ENCODE results near the gene PSMB5. TPM values are rescaled to one million over a fixed set of nuclear protein-coding genes. Genes with fewer than 3 reads are reported as not detected.

Gene PSMB5
- total and polyA plus RNA-seq, 2 of the 13 experiments (the other 11 are each of a cell fraction or from before 2014, with no cell fraction given) = 705 to 871 TPM

DNA sequence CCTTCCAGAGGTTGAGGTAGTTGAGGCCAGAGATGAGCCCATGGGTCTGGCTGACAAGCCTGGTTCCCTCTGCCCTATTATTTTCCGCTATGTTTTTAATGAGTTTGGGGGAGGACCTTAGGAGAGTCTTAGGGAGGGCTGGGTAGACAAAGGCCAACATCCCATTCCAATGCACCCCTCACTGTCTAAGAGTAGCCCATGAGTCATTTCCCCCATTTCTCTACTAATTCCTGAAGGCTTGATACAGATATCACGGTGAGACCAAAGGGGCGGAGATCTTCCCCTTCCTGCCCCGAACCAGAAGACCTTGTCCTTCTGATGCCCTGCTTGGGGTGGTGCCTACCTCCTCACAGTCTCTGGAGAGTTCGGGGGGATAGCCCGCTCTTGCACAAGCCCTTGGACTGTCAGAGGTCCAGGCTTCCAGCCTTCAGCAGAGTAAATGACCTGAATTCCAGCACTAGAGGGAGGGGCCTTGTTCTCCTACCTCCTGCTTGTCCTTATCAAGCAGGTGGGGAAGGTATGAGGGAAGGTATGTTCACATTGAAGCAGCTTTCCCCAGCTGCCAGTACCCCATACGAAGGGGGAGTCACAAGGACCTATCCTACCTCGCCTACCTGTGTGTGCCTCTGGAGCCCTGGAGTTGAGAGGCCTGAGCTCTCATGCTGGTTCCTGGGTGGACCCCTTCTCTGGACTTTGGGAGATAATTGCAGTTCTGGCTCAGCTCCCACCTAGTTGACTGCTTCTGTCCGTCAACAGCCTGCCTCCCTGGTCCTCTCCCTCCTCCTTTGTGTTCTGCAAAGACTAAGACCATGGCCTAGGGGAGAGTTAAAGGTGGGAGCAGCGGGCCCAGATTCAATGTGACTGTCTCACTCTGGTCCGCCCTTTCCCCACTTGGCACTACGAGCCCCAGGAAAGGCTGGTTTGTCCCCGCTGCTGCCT lies 11.0 kb upstream of the PSMB5 start (continued):
- peak; percentile 33; the same call in 1 of the 2 replicates for TF ChIP-seq ARID4A (CRISPR knock-in tag; IDR thresholded peaks at IDR 0.05; ENCODE audit: borderline replicate concordance)
- peak; percentile 28; the same call in 1 of the 2 replicates for TF ChIP-seq PATZ1 (CRISPR knock-in tag; IDR thresholded peaks at IDR 0.05)
- no peak for TF ChIP-seq GATAD1 (CRISPR knock-in tag; IDR thresholded peaks at IDR 0.05)
- TF ChIP-seq BATF2 (CRISPR knock-in tag; IDR thresholded peaks at IDR 0.05) = no peak
- no peak for TF ChIP-seq LCORL (IDR thresholded peaks at IDR 0.05)
- TF ChIP-seq LCORL (CRISPR knock-in tag; IDR thresholded peaks at IDR 0.05) = peak; percentile 52; the same call in 1 of the 2 replicates
- TF ChIP-seq CBFB (CRISPR knock-in tag; IDR thresholded peaks at IDR 0.05) = no peak
- TF ChIP-seq HMG20B (CRISPR knock-in tag; conservative IDR thresholded peaks at IDR 0.05) = no peak
- TF ChIP-seq ZKSCAN1 (IDR thresholded peaks at IDR 0.05; ENCODE audit: low read length) = no peak
- TF ChIP-seq, protein P1, sequence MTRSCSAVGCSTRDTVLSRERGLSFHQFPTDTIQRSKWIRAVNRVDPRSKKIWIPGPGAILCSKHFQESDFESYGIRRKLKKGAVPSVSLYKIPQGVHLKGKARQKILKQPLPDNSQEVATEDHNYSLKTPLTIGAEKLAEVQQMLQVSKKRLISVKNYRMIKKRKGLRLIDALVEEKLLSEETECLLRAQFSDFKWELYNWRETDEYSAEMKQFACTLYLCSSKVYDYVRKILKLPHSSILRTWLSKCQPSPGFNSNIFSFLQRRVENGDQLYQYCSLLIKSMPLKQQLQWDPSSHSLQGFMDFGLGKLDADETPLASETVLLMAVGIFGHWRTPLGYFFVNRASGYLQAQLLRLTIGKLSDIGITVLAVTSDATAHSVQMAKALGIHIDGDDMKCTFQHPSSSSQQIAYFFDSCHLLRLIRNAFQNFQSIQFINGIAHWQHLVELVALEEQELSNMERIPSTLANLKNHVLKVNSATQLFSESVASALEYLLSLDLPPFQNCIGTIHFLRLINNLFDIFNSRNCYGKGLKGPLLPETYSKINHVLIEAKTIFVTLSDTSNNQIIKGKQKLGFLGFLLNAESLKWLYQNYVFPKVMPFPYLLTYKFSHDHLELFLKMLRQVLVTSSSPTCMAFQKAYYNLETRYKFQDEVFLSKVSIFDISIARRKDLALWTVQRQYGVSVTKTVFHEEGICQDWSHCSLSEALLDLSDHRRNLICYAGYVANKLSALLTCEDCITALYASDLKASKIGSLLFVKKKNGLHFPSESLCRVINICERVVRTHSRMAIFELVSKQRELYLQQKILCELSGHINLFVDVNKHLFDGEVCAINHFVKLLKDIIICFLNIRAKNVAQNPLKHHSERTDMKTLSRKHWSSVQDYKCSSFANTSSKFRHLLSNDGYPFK (CRISPR knock-in tag; IDR thresholded peaks at IDR 0.05; ENCODE audit: borderline replicate concordance) = 0 out of 2 replicates have a peak, but pooled peaks have one; percentile 30
- 0 out of 2 replicates have a peak, but pooled peaks have one; percentile 38 for TF ChIP-seq ZNF292 (CRISPR knock-in tag; IDR thresholded peaks at IDR 0.05; ENCODE audit: borderline replicate concordance, low read depth)
- TF ChIP-seq SRSF1 (optimal IDR thresholded peaks at IDR 0.05; ENCODE audit: low read depth, low read length) = no peak
- 0 out of 2 replicates have a peak, but pooled peaks have one; percentile 80 for TF ChIP-seq ZNF839 (CRISPR knock-in tag; IDR thresholded peaks at IDR 0.05; ENCODE audit: borderline replicate concordance)
- TF ChIP-seq, protein P2, sequence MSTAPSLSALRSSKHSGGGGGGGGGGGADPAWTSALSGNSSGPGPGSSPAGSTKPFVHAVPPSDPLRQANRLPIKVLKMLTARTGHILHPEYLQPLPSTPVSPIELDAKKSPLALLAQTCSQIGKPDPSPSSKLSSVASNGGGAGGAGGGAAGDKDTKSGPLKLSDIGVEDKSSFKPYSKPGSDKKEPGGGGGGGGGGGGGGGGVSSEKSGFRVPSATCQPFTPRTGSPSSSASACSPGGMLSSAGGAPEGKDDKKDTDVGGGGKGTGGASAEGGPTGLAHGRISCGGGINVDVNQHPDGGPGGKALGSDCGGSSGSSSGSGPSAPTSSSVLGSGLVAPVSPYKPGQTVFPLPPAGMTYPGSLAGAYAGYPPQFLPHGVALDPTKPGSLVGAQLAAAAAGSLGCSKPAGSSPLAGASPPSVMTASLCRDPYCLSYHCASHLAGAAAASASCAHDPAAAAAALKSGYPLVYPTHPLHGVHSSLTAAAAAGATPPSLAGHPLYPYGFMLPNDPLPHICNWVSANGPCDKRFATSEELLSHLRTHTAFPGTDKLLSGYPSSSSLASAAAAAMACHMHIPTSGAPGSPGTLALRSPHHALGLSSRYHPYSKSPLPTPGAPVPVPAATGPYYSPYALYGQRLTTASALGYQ (CRISPR knock-in tag; IDR thresholded peaks at IDR 0.05) = no peak
